Naive B cell (primary cell): ENCODE data around the gene SPEG. TPM values are rescaled to one million over a fixed set of nuclear protein-coding genes. Genes with fewer than 3 reads are reported as not detected.

ENCODE experiments used
- ATAC-seq, 2 donors: fragments of 150-1000 bp; cut with Tn5 transposase; 2 replicates each; pipeline ENCODE4 v1.10.0; 2021; ENCODE audit warnings: low read depth in 2 of 2, mild to moderate bottlenecking in 2 of 2, moderate library complexity in 2 of 2
- DNase-seq: peaks from one replicate; pipeline ENCODE4 v3.0.0; 2022
- H3K27ac Mint-ChIP-seq, 6 donors: one replicate each; pipeline ENCODE4 v1.8.0; 2020 to 2022; ENCODE audit warnings: mild to moderate bottlenecking in 6 of 6, mixed read lengths in 6 of 6, moderate library complexity in 5 of 6, inconsistent platforms in 2 of 6
- H3K27me3 Mint-ChIP-seq, 3 donors: one replicate each; pipeline ENCODE4 v1.8.0; 2021 to 2022; ENCODE audit warnings: mixed read lengths in 3 of 3, mild to moderate bottlenecking in 1 of 3
- H3K36me3 Mint-ChIP-seq, 2 donors: one replicate each; pipeline ENCODE4 v1.8.0; 2020 to 2022; ENCODE audit warnings: mixed read lengths in 2 of 2, inconsistent platforms in 1 of 2, mild to moderate bottlenecking in 1 of 2
- H3K4me1 Mint-ChIP-seq, 3 donors: one replicate each; pipeline ENCODE4 v1.8.0; 2020 to 2022; ENCODE audit warnings: mixed read lengths in 3 of 3, inconsistent platforms in 1 of 3, mild to moderate bottlenecking in 1 of 3, moderate library complexity in 1 of 3
- H3K4me3 Mint-ChIP-seq, 8 donors: one replicate each; pipeline ENCODE4 v1.8.0; 2020 to 2022; ENCODE audit warnings: mild to moderate bottlenecking in 8 of 8, mixed read lengths in 8 of 8, moderate library complexity in 8 of 8, inconsistent platforms in 2 of 8
- H3K9me3 Mint-ChIP-seq, 7 donors: one replicate each; pipeline ENCODE4 v1.8.0; 2020 to 2022; ENCODE audit warnings: mixed read lengths in 7 of 7, mild to moderate bottlenecking in 5 of 7, inconsistent platforms in 2 of 7, moderate library complexity in 1 of 7
- polyA plus RNA-seq, 6 donors: library from polyadenylated mRNA; unstranded; fragments of 300-500 nt; fragmentation: Illumina TruSeq; gene quantifications; one replicate each; pipeline ENCODE4 v1.2.3, GENCODE V29; 2021; ENCODE audit warnings: low read depth in 6 of 6

Gene SPEG
- polyA plus RNA-seq, 6 donors from 2014 or later = 0.18 TPM; not detected in 5

DNA sequence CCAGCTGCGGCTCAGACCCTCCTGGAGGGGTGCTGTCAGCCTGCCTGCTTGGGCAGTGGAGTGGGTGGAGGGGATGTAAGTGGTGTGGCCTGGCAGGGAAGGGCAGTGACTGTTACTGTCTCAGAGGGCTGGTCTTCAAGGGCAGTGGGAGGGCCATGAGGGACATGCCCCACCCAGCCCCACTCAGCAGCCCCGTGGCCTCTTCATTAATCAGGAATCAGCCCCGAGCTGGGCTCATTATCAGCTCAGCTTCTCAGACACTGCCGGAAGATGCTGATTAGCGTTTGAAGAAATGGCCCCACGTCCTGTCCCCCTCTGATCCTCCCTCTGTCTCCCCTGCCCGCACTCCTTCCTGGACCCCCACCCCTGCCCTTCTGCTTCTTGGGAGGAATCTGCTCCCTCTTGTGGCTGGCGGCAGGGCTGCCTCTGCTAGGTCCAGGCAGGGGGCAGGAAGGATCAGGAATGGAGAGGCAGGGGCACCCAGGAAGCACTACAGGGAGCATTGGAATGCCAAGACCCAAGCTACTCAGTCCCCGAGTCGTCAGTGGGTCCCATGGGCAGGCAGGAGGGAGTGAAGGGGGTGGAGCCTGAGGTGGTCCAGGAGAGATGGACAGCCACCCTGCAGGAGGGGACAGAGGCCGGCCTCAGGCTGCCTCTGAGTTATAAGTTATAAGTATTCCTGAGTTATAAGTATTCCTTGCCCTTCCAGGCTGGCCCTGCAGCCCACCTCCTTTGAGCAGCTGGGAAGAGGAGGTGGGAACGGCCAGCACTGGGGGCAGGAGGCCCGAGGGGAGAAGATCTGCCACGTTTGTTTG lies 86.6 kb downstream of the SPEG start:
- Mint-ChIP-seq H3K27me3 (peaks cover 69 to 91% (median 91%) of the 10 kb centered on the region in 3 donors), H3K9me3 (no peaks in the 10 kb centered on the region), H3K4me1 (peaks cover 14 to 18% (median 15%) of the 10 kb centered on the region in 3 donors), H3K36me3 (peaks cover 0 to 11% of the 10 kb centered on the region in 2 donors), H3K27ac (peak overlapping the region in 1 of 6 donors; percentile 6), H3K4me3 (peak overlapping the region in 2 of 8 donors; percentile 2 to 41)
- DNase-seq (no peak), ATAC-seq (peak in 1 of 2 donors; percentile 32)

GRCh38 chr2:219522111-219523030 lies 87.7 kb downstream of the SPEG start:
- H3K4me3 Mint-ChIP-seq = peak overlapping the region in 5 of 8 donors; percentile 41 to 84 (median 64)
- peaks cover 0 to 11% of the 10 kb centered on the region in 2 donors for H3K36me3 Mint-ChIP-seq
- DNase-seq = no peak
- H3K27ac Mint-ChIP-seq = no peak overlapping the region
- no peak for ATAC-seq
- H3K9me3 Mint-ChIP-seq = no peaks in the 10 kb centered on the region
- peaks cover 14 to 18% (median 15%) of the 10 kb centered on the region in 3 donors for H3K4me1 Mint-ChIP-seq
- peaks cover 72 to 91% (median 91%) of the 10 kb centered on the region in 3 donors for H3K27me3 Mint-ChIP-seq

DNA sequence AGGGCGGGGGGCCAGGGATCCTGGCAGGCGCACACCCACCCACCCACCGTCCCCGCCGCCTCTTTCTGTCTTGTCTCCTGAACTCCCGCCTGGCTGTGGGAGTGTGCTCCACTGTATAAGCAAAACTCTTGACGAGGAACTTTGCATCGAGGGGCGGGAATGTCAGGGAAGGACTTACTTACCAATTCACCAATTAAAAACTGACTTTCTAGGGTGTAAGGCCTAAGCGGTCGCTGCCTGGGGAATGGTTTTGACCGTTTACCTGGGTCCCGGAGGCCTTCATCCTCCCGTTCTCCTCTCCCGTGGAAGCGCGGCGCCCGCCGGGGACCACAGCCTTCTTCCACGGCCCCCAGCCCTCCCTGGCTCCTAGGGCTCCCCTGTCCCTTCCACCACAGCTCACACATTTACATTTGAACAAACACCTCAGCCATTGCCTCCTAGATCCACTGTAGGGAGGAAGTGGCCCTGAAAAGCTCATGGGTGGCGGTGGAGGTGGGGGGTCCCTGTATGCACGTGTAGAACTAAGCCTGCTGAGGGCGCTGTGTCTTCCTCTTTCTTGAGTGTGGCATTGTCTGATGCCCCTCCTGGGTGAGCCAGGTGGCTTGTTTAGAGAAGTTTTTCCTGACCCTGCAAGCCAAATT lies 88.5 kb downstream of the SPEG start:
- H3K36me3 Mint-ChIP-seq = peaks cover 0 to 11% of the 10 kb centered on the region in 2 donors
- peaks cover 71 to 90% (median 86%) of the 10 kb centered on the region in 3 donors for H3K27me3 Mint-ChIP-seq
- H3K27ac Mint-ChIP-seq = no peak overlapping the region
- peaks cover 14 to 18% (median 15%) of the 10 kb centered on the region in 3 donors for H3K4me1 Mint-ChIP-seq
- no peak for DNase-seq
- H3K9me3 Mint-ChIP-seq = no peaks in the 10 kb centered on the region
- H3K4me3 Mint-ChIP-seq = peak overlapping the region in 5 of 8 donors; percentile 17 to 66 (median 59)
- ATAC-seq = peak; percentile 62 to 66

DNA sequence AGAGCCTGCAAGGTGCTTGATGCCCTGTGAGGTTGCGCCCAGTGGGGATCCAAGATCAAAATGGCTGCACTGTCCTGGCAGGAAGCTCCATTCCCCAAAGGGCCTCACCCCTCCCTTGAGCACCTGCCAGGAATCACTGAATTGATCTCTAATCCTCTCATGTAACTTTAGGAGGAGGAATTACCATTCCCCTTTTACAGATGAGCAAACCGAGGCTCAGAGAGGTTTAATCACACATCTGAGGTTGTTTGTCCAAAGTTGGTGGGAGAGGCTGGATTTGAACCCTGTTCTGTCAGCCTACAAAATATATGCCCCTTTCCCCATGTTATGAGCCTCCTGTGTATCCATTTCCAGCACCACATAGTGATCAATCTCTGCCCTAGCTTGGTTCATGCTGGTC lies 90.2 kb downstream of the SPEG start:
- Mint-ChIP-seq H3K27ac (no peak overlapping the region), H3K9me3 (no peaks in the 10 kb centered on the region), H3K27me3 (peaks cover 74 to 90% (median 82%) of the 10 kb centered on the region in 3 donors), H3K36me3 (peaks cover 0 to 11% of the 10 kb centered on the region in 2 donors), H3K4me1 (peaks cover 14 to 20% (median 15%) of the 10 kb centered on the region in 3 donors), H3K4me3 (no peak overlapping the region)
- ATAC-seq (no peak), DNase-seq (no peak)

DNA sequence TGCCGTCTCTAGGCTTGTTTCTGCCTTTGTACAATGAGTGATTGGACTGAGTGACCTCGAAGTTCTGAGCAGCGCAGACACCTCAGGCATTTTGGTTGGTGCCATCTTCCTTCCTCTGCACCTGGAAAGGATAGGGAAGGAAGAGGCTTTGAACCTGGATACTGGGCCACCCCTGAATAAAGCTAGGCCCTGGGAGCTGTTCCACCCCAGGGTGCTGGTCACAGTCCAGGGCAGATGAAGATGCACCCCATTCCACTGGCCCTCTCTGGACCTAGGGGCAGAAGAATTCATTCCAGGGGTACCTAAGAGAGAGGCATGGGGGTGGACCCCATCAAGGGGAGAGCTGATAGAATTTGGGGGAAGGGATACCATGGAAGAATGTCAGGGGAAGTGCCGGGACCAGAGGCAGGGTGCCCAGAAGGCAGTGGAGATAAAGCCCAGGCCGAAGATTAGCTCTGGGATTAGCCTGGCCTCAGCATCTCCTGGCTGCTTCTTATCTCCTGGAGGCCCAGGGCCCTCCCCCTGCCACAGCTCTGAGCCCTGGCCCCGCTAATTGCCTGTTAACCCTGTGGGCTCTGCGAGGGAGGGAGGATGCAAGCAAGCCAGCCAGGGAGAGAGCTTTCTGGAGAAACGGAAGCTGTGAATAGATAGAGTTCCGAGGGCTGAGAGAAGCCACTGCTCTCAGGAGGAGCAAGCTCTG lies 91.0 kb downstream of the SPEG start:
- no peak overlapping the region for H3K4me3 Mint-ChIP-seq

GRCh38 chr2:219526320-219527075 lies 91.9 kb downstream of the SPEG start:
- ATAC-seq = no peak
- Mint-ChIP-seq H3K4me3 (no peak overlapping the region), H3K27me3 (peaks cover 78 to 90% (median 82%) of the 10 kb centered on the region in 3 donors), H3K27ac (peak overlapping the region in 1 of 6 donors; percentile 81), H3K4me1 (peaks cover 18 to 21% (median 19%) of the 10 kb centered on the region in 3 donors), H3K36me3 (peaks cover 0 to 8% of the 10 kb centered on the region in 2 donors), H3K9me3 (no peaks in the 10 kb centered on the region)
- no peak for DNase-seq

More for the DNA sequence above, 91.0 kb downstream of the SPEG start:
- Mint-ChIP-seq H3K9me3 (no peaks in the 10 kb centered on the region), H3K27ac (no peak overlapping the region), H3K36me3 (peaks cover 0 to 11% of the 10 kb centered on the region in 2 donors), H3K27me3 (peaks cover 73 to 90% (median 82%) of the 10 kb centered on the region in 3 donors), H3K4me1 (peaks cover 20 to 26% (median 21%) of the 10 kb centered on the region in 3 donors)
- DNase-seq (no peak), ATAC-seq (no peak)

DNA sequence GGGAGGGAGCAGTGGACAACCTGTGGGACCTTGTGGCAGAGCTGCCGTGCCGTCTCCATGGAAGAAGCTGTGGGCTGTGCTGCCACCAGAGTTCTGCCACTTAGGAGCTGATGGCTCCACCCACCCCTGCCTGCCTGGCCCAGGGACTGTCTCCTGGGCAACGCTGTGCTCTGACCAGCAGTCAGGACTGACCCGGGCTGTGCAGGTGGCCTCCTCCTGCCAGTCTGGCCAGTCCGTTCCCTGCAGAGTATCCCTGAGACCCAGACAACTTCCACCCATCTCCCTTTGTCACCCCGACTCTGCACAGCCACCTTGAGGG lies 92.4 kb downstream of the SPEG start:
- Mint-ChIP-seq H3K36me3 (peaks cover 0 to 3% of the 10 kb centered on the region in 2 donors), H3K27ac (peak overlapping the region in 1 of 6 donors; percentile 60), H3K4me3 (no peak overlapping the region), H3K27me3 (peaks cover 73 to 89% (median 80%) of the 10 kb centered on the region in 3 donors), H3K9me3 (no peaks in the 10 kb centered on the region), H3K4me1 (peaks cover 13 to 16% (median 14%) of the 10 kb centered on the region in 3 donors)
- no peak for DNase-seq
- ATAC-seq = no peak

DNA sequence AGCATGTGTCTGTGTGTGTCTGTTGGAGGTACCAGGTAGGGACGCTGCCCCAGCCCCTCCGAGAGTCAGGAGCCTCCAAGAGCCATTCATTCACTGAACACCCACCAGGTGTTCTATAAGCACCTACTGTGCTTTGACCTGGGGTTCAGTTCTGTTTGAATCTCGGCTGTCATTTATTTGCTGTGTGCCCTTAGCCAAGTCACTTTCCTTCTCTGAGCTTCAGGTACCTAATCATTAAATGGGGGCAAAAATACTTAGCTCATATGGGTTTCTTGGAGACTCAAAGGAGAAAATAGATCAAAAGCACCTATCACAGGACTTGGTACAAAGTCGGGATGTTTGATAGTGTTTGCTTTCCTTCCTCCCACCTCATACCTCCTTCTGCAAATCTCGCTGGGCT lies 92.8 kb downstream of the SPEG start:
- no peak overlapping the region for H3K4me3 Mint-ChIP-seq
- H3K27me3 Mint-ChIP-seq = peaks cover 71 to 89% (median 79%) of the 10 kb centered on the region in 3 donors
- H3K4me1 Mint-ChIP-seq = peaks cover 11 to 15% (median 12%) of the 10 kb centered on the region in 3 donors
- no peak for DNase-seq
- H3K9me3 Mint-ChIP-seq = no peaks in the 10 kb centered on the region
- no peaks in the 10 kb centered on the region for H3K36me3 Mint-ChIP-seq
- H3K27ac Mint-ChIP-seq = no peak overlapping the region
- ATAC-seq = no peak

GRCh38 chr2:219530048-219530963 lies 95.7 kb downstream of the SPEG start:
- H3K27me3 Mint-ChIP-seq = peaks cover 56 to 83% (median 79%) of the 10 kb centered on the region in 3 donors
- peak; percentile 72 for DNase-seq
- H3K9me3 Mint-ChIP-seq = no peaks in the 10 kb centered on the region
- peaks cover 6 to 9% (median 8%) of the 10 kb centered on the region in 3 donors for H3K4me1 Mint-ChIP-seq
- H3K27ac Mint-ChIP-seq = no peak overlapping the region
- no peaks in the 10 kb centered on the region for H3K36me3 Mint-ChIP-seq
- H3K4me3 Mint-ChIP-seq = peak overlapping the region in 1 of 8 donors; percentile 67
- ATAC-seq = peak; percentile 84 to 91

DNA sequence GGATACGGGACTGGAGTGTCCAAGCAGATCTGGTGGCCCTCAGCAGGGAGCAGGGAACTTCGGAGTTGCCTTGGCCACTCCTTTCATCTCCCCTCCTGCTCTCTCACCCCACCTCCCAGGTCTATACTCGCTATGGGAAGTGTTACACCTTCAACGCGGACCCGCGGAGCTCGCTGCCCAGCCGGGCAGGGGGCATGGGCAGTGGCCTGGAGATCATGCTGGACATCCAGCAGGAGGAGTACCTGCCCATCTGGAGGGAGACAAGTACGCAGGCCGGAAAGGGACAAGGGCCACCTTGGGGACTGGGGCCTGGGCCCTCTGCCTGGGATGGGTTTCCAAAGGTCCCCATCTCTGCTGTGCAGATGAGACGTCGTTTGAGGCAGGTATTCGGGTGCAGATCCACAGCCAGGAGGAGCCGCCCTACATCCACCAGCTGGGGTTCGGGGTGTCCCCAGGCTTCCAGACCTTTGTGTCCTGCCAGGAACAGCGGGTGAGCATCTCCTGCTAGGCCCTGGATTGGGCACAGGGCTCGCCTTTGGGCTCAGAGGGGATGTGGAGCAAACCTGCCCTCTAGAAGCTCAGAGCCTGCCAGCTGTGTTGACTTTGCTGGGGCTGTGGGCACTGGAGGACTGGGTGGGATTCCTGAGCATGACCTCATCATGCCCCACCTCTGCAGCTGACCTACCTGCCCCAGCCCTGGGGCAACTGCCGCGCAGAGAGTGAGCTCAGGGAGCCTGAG lies 97.2 kb downstream of the SPEG start:
- ATAC-seq (no peak), DNase-seq (no peak)
- Mint-ChIP-seq H3K27me3 (peaks cover 52 to 83% (median 78%) of the 10 kb centered on the region in 3 donors), H3K27ac (no peak overlapping the region), H3K36me3 (no peaks in the 10 kb centered on the region), H3K4me3 (no peak overlapping the region), H3K4me1 (peaks cover 6 to 11% (median 8%) of the 10 kb centered on the region in 3 donors), H3K9me3 (no peaks in the 10 kb centered on the region)

DNA sequence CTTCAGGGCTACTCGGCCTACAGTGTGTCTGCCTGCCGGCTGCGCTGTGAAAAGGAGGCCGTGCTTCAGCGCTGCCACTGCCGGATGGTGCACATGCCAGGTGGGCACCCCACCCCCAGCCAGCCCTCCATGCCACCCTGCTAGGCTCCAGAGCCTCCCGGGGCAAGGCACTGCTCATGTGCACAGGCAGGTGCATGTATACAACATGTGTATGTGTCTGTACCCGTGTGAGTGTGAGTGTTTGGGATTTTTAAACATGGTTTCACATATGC lies 97.7 kb downstream of the SPEG start:
- H3K4me1 Mint-ChIP-seq = peaks cover 6 to 11% (median 8%) of the 10 kb centered on the region in 3 donors
- H3K4me3 Mint-ChIP-seq = no peak overlapping the region
- H3K9me3 Mint-ChIP-seq = no peaks in the 10 kb centered on the region
- no peaks in the 10 kb centered on the region for H3K36me3 Mint-ChIP-seq
- DNase-seq (no peak), ATAC-seq (no peak)
- H3K27me3 Mint-ChIP-seq = peaks cover 48 to 83% (median 78%) of the 10 kb centered on the region in 3 donors
- H3K27ac Mint-ChIP-seq = no peak overlapping the region
